ENCODE measurements around the gene TAP2.

TAP2 gene

GRCh38 chr6:32790306-32790705 is 48.2 kb downstream of the TAP2 start:
- TF ChIP-seq CTCF (IDR thresholded peaks at IDR 0.05), result no peak

Measured in LNCAP (cell line).